Fibroblast of the aortic adventitia (primary cell): ENCODE data around the gene HEATR5A. TPM values are rescaled to one million over a fixed set of nuclear protein-coding genes. Genes with fewer than 3 reads are reported as not detected.
"Not testable (repeated sequence)": the region's sequence is repeated elsewhere in the genome, so short reads cannot be mapped to it uniquely, and the experiment has no call there.

Experiments used
- DNase-seq: peaks from one replicate; pipeline ENCODE4 v3.0.0-alpha.2; 2010; ENCODE audit warnings: low read depth
- H3K4me3 ChIP-seq: 2 replicates; pipeline ENCODE4 v1.5.1; 2011; ENCODE audit warnings: low read depth, mild to moderate bottlenecking, control low read depth, low read length, moderate library complexity
- total RNA-seq: library from RNA; depleted of rRNA; stranded (reverse); fragments of >200 nt; gene quantifications from 2 replicates; pipeline ENCODE4 v1.2.3, GENCODE V29; 2012; ENCODE audit warnings: low replicate concordance
- TF ChIP-seq, protein P1 (sequence below): IDR thresholded peaks from 2 replicates; pipeline ENCODE4 v1.5.1; 2011; ENCODE audit warnings: mild to moderate bottlenecking, low read length, control low read depth, inconsistent platforms; ENCODE audit not compliant: insufficient read depth

The HEATR5A gene
- total RNA-seq, 1 donor = 52.4 TPM

DNA sequence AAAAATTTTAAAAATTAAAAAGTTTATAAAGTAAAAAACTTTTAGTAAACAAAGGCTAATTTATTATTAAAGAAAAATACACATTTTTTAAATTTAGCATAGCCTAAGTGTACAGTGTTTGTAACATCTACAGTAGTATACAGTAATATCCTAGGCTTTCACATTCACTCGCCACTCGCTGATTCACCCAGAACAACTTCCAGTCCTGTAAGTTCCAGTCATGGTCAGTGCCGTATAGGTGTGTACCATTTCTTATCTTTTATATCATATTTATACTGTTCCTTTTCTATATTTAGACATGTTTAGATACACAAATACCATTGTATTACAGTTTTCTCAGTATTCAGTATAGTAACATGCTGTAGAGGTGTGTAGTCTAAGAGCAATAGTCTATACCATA, 28.9 kb downstream of the HEATR5A start:
- TF ChIP-seq, protein P1, sequence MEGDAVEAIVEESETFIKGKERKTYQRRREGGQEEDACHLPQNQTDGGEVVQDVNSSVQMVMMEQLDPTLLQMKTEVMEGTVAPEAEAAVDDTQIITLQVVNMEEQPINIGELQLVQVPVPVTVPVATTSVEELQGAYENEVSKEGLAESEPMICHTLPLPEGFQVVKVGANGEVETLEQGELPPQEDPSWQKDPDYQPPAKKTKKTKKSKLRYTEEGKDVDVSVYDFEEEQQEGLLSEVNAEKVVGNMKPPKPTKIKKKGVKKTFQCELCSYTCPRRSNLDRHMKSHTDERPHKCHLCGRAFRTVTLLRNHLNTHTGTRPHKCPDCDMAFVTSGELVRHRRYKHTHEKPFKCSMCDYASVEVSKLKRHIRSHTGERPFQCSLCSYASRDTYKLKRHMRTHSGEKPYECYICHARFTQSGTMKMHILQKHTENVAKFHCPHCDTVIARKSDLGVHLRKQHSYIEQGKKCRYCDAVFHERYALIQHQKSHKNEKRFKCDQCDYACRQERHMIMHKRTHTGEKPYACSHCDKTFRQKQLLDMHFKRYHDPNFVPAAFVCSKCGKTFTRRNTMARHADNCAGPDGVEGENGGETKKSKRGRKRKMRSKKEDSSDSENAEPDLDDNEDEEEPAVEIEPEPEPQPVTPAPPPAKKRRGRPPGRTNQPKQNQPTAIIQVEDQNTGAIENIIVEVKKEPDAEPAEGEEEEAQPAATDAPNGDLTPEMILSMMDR = no peak

DNA sequence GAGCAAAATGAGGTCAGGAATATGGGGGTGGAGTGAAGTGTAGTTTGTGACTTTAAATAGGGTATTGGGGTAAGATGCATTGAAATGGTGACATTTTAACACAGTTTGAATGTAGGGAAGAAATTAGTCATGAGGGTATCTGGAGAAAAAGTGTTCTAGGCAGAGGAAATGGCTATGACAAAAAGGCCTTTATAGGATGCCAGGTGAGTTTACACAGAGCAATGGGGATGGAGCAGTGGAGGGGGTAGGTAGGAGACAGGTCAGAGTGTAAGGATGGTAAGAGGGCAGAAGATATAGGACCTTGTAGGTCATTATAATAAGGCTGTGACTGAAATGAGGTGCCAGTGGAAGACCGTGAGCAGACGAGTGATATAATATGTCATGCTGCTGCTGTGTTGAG, 30.4 kb downstream of the HEATR5A start:
- no peak for DNase-seq
- no peak overlapping the region for H3K4me3 ChIP-seq
- TF ChIP-seq, protein P1 = no peak

More for the DNA sequence above, 28.9 kb downstream of the HEATR5A start:
- DNase-seq = no peak
- H3K4me3 ChIP-seq = no peak overlapping the region

DNA sequence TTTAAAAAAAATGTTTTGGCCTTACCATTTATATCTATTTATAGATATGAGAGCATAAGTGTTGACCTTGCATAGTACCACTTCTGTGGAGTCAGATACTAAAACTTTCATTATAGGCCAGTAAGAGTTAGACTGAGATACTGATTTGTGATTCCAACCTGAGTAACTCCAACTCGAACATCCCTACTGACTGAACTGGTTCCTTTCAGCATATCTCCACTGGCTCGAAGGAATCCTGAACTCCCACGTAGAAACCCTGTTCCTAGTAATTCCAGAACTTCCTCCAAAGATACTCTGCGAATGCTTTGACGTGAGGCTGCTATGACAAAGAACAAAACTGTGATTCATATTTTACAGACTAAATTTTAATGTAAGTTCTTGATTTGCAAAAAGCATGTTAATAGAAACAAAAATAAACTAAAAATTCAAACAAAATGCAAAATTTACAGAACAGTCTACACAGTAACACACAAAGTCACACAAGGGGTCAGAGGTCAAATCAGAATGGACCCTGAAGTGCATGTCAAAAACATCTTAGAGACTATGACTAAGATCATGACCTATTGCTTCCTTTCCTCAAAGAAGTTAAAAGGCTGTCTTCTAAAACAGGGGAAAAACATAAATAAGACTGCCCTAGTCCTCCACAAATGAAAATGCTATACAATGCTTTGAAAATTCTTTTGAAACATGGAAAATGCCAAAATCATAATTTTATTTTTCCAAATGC, 31.5 kb downstream of the HEATR5A start:
- TF ChIP-seq, protein P1 = no peak
- peak; percentile 13 for DNase-seq
- H3K4me3 ChIP-seq = no peak overlapping the region

GRCh38 chr14:31387091-31387490, 33.3 kb downstream of the HEATR5A start:
- H3K4me3 ChIP-seq = no peak overlapping the region
- TF ChIP-seq, protein P1 = no peak
- DNase-seq = no peak

GRCh38 chr14:31386271-31386670, 34.1 kb downstream of the HEATR5A start:
- DNase-seq = no peak
- TF ChIP-seq, protein P1 = no peak
- H3K4me3 ChIP-seq = no peak overlapping the region

DNA sequence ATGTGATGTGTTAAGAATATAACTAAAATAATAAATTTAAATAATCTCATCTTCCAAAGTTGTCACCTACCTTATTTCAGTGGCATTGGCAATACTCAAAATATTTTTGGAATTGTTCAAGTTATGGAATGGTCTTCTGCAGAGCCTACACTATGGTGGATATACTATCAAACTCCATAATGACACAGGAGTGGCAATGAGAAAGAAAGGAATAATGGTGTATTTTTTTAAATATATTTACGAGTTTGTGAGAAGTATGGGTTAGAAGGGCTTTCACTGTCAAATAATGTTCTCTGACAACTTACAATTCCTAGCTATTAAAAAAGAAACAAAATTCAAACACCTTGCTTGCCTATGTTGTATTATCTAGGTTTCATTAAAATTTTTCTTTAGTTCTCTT, 38.1 kb downstream of the HEATR5A start:
- no peak overlapping the region for H3K4me3 ChIP-seq
- no peak for DNase-seq
- TF ChIP-seq, protein P1 = no peak

DNA sequence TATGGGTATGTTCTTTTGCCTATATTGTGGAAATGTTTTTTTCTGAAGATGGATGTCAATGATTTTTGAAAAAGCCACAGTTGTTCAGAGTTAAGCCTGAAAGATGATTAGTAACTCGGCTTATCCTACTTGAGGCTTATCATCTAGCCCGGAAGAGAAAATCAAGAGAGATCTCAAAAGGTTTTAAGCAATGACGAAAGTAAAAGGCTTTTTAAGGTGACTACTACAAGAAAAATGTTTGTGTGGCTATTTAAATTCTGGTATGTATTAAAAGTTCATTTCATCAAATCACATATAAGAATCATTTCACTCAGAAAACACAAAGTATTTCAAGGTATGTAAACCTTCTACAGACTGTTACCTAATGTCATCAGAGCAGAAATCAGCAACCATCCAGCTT, 40.2 kb downstream of the HEATR5A start:
- TF ChIP-seq, protein P1 = no peak
- peak; percentile 16 for DNase-seq
- no peak overlapping the region for H3K4me3 ChIP-seq

DNA sequence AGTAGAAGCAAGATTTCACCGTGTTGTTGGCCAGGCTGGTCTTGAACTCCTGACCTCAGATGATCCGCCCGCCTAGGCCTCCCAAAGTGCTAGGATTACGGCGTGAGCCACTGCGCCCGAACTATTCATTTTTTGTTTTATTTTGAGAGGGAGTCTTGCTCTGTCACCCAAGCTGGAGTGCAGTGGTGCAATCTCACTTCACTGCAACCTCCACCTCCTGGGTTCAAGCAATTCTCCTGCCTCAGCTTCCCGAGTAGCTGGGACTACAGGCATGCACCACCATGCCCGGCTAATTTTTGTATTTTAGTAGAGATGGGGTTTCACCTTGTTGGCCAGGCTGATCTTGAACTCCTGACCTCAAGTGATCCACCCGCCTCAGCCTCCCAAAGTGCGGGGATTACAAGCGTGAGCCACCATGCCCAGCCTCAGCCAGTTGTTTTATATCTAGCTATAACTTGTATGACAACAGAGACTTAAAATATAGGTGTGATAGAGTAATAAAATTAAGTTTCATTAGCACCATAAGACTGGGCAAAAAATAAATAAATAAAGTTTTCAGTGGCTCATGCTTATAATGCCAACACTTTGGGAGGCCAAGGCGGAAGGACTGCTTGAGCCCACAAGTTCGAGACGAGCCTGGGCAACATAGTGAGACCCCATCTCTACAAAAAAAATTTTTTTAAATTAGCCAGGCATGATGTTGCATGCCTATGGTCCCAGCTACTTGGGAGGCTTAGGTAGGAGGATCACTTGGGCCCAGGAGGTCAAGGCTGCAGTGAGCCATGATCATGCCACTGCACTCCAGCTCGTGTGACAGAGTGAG, 41.0 kb downstream of the HEATR5A start:
- not testable (repeated sequence) for DNase-seq, H3K4me3 ChIP-seq
